ENCODE results near the gene TNNT3.

Gene TNNT3

GRCh38 chr11:1964955-1965354 is 45.5 kb downstream of the TNNT3 start:
- DNase-seq = no peak

GRCh38 chr11:1966531-1966930 is 47.0 kb downstream of the TNNT3 start:
- DNase-seq = no peak

GRCh38 chr11:1967641-1968225 is 48.2 kb downstream of the TNNT3 start:
- no peak for DNase-seq

DNA sequence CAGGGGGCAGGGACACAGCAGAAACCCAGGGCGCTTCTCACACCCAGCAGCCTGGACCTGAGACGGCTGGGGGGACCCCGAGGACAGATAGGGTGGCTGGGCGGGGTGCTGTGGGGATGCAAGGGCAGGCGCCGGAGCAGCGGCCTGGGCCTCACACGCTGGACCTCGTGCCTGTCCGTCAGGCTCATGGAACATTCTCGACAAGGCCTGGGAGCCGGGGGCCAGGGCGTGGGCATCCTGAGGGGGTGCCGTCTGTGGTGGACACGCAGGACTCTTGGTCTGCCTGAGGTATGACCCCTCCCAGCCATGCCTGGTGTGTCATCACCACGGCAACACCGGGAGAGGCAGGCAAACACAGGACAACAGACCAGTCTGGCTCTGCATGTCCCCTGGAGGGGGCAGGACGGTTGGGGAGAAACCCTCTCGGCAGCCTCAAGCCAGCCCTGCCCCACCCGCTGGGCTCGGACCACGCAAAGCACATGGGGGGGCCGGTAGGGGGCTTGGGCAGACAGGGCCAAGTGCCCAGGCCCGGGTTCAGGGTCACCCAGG is 49.0 kb downstream of the TNNT3 start:
- DNase-seq = no peak

DNA sequence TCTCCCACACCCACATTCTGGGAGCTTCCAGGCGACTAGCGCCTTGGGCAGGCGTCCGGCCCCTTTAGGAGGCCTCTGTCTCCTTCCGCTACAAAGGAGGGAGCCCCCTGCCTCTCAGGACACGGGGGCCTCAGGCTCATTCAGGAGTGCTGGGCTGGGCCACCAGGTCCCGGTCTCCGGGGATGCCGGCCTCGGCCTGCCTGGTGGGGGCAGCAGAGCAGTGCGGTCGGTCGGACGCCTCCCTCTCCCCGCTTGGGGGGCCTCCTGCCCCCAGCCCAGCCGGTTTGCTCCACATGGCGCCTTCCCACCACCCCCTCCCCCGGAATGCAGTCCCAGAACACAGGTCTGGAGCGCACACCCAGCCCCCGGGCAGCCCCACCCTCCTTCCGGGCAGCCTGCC is 49.5 kb downstream of the TNNT3 start:
- no peak for DNase-seq

DNA sequence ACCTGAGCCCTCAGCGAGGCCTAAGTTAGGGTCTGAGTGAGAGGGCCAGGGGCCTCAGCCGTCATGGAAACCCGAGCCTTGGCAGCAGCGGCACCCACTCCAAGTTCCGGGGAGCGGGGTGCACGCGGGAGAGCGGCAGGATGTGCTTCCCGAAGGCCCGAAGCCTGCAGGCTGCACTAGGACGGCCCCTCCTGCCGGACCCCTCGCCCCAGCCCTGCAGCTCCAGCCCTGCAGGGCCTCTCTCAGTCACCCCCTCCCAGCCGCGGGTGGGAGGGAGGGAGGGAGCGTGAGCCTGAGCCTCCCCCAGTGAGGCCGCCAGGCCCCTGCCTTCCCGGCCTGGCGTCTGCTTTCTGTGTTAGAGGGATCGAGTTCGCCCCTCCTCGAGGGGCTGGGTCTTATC is 50.3 kb downstream of the TNNT3 start:
- no peak for DNase-seq

DNA sequence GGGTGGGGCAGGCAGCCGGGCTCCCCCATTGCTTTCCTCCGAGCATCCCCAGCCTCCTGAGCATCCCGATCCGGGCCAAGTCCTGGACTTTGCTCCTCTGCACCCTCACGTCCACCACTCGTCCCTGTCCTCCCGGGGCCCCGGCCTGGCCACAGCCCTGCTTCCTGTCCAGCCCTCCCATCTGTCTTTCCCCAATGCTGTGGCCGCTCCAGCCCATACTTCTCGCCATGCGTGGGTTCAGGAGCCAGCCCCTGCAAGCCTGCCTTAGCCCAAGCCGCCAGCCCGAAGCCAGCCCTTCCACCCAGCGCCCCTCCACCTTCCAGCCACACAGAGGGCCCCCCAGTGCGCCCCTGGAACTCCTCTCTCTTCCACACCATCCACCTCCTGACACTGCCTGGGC is 51.5 kb downstream of the TNNT3 start:
- no peak for DNase-seq

GRCh38 chr11:1975185-1975584 is 55.7 kb downstream of the TNNT3 start:
- no peak for DNase-seq

DNA sequence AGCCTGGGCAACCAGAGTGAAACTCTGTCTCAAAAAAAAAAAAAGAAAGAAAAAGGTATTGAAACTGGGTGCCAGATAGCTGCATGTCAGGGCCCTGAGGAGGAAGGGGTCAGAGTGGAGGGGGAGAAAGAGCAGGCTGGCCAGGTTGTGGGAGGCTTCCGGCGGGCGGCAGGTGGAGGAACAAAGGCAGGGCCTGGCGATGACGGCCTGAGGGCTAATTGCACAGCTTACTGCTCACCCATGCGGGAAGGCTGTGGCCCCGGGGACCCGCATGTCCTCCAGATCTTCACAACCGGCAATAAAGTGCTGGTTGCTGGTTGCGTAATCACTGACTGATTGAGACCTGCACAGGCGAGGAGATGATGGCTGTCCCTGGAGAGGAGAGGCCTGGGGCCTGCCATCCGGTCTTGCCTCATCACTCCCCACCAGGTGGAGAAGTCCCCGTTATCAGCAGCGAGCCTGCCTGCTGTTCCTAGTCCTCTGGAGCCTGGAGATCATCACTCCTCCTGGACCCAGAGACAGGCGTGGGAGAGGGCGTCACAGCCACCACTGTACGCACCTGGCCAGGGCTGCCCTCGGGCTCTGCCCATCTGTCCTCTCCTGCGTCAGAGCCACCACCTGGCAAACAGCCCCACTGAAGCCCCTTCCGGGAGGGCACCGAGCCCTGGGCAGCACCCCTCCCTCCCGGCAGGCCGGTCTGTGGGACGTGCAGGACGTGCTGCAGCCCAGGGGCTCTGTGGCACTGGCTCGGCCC is 59.4 kb downstream of the TNNT3 start:
- no peak for DNase-seq

DNA sequence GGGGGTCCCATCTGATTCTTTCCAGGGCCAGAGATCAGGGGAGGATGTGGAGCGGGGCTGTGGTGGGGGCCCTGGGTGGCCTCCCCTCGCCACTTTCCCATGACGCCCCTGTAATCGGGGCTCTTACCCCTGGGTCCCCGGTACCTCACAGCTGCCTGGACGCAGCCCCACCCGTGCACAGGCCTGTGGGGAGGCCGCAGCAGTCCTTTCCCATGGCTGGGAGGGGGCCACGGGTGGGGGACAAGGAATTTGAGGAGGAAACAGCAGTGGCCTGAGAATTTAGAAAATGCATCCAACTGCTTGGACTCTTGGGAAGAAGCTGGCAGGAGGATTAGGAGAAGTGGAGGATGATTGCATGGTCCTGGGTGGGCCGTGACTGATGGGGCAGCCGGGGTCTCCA is 60.1 kb downstream of the TNNT3 start:
- no peak for DNase-seq

GRCh38 chr11:1982873-1983600 is 63.5 kb downstream of the TNNT3 start:
- no peak for DNase-seq

- no peak for DNase-seq
These were observed 64.1 kb downstream of the TNNT3 start for GRCh38 chr11:1983601-1983961.

GRCh38 chr11:1987024-1987423 is 67.5 kb downstream of the TNNT3 start:
- DNase-seq = no peak

GRCh38 chr11:1988174-1988573 is 68.7 kb downstream of the TNNT3 start:
- no peak for DNase-seq

All from NK-92 treated with Interleukin-12 subunit alpha and Interleukin-12 subunit beta, amount 100 ng/mL, for 24 hours (cell line).